DND-41 (cell line): ENCODE measurements around the gene PGAM1.
A peak's percentile ranks its signal among the peaks of the same experiment; 100 is the strongest.

Source experiments
- EZH2 ChIP-seq: IDR thresholded peaks from 3 replicates; pipeline ENCODE4 v1.6.1; 2012; ENCODE audit warnings: borderline replicate concordance, low read depth, mild to moderate bottlenecking, moderate library complexity, low read length, inconsistent platforms; ENCODE audit not compliant: severe bottlenecking
- TF ChIP-seq, protein P1 (sequence below): IDR thresholded peaks from 2 replicates; pipeline ENCODE4 v1.5.1; 2012; ENCODE audit warnings: borderline replicate concordance, low read length, moderate library complexity, mild to moderate bottlenecking; ENCODE audit not compliant: poor library complexity, severe bottlenecking; ENCODE audit errors: extremely low read depth

DNA sequence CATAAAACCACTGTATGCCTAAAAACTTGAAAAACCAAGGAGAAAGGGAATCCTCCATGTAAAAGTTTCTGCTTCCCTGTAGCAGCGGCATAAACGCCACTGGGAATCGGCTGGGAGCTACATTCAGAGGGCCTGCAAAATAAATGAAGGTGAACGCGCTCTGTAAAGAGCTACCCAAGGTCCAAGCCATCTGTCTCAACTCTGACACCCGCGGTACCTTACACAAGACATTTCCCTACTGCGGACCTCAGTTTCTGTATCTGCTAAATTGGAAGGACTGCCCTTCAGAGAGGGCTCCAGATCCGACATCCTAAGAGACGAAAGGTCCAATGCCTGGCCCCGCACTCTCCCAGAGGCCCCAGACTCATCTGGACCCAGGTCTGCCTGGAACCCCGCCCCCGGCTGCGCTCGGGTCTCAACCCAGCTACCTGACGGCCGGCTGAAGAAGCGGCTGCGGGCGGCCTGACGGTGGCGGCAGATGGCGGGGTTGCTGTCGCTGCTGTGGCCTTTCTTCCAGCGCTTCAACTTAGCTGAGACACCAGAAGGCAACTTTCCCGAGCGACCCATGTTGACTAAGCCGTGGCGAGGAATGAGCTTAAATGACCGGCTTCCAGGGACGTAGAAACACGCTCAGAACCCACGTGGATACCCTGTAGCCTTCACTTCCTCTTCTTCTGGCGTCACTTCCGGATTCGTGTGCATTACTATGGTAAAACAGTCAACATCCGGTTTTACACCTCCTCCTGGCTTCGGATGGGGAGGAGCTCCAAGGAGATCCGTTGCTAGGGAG lies 25.1 kb upstream of the PGAM1 start, which contains the start of gene RRP12:
- TF ChIP-seq, protein P1, sequence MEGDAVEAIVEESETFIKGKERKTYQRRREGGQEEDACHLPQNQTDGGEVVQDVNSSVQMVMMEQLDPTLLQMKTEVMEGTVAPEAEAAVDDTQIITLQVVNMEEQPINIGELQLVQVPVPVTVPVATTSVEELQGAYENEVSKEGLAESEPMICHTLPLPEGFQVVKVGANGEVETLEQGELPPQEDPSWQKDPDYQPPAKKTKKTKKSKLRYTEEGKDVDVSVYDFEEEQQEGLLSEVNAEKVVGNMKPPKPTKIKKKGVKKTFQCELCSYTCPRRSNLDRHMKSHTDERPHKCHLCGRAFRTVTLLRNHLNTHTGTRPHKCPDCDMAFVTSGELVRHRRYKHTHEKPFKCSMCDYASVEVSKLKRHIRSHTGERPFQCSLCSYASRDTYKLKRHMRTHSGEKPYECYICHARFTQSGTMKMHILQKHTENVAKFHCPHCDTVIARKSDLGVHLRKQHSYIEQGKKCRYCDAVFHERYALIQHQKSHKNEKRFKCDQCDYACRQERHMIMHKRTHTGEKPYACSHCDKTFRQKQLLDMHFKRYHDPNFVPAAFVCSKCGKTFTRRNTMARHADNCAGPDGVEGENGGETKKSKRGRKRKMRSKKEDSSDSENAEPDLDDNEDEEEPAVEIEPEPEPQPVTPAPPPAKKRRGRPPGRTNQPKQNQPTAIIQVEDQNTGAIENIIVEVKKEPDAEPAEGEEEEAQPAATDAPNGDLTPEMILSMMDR, result peak; percentile 34
- no peak for TF ChIP-seq EZH2
